HepG2 (cell line): ENCODE results near the gene NEDD8. TPM values are rescaled to one million over a fixed set of nuclear protein-coding genes. Genes with fewer than 3 reads are reported as not detected.

Experiments used
- CENPT ChIP-seq: sonication (generic); formaldehyde crosslinking; IDR thresholded peaks from 2 replicates; pipeline ENCODE4 v1.8.0; 2022; ENCODE audit warnings: low read depth, mild to moderate bottlenecking, moderate library complexity, missing genetic modification reagents
- HNF1A ChIP-seq, 2 experiments: sonication (generic) in 1 of 2; formaldehyde crosslinking in 1 of 2; IDR thresholded peaks; 2 replicates each; pipeline versions ENCODE4 v1.4.0 to v1.6.1; 2016 to 2020; ENCODE audit warnings: borderline replicate concordance in 1 of 2, low read depth in 1 of 2, mild to moderate bottlenecking in 1 of 2, missing genetic modification reagents in 1 of 2
- IRX3 ChIP-seq: sonication (generic); formaldehyde crosslinking; IDR thresholded peaks from 2 replicates; pipeline ENCODE4 v1.8.1; 2023; ENCODE audit warnings: mild to moderate bottlenecking, low read depth, missing genetic modification reagents, borderline replicate concordance
- LRRFIP1 ChIP-seq: sonication (generic); formaldehyde crosslinking; conservative IDR thresholded peaks from 2 replicates; pipeline ENCODE4 v1.4.0; 2020; ENCODE audit warnings: missing genetic modification reagents
- MAF1 ChIP-seq: sonication (generic); formaldehyde crosslinking; IDR thresholded peaks from 2 replicates; pipeline ENCODE4 v1.5.0; 2020; ENCODE audit warnings: missing genetic modification reagents, borderline replicate concordance
- MAFF ChIP-seq: IDR thresholded peaks from 2 replicates; pipeline ENCODE4 v1.6.1; 2011; ENCODE audit warnings: low read depth, low read length, improper control_type of control experiment
- MAFG ChIP-seq: sonication (generic); formaldehyde crosslinking; IDR thresholded peaks from 2 replicates; pipeline ENCODE4 v1.5.1; 2020; ENCODE audit warnings: mild to moderate bottlenecking, missing genetic modification reagents
- NCOA5 ChIP-seq: sonication (generic); formaldehyde crosslinking; IDR thresholded peaks from 2 replicates; pipeline ENCODE4 v1.4.0; 2020; ENCODE audit warnings: missing genetic modification reagents
- PATZ1 ChIP-seq: sonication (generic); formaldehyde crosslinking; IDR thresholded peaks from 2 replicates; pipeline ENCODE4 v1.4.0; 2020; ENCODE audit warnings: missing genetic modification reagents
- PHF20 ChIP-seq: sonication (generic); formaldehyde crosslinking; IDR thresholded peaks from 2 replicates; pipeline ENCODE4 v1.5.0; 2020; ENCODE audit warnings: mild to moderate bottlenecking, missing genetic modification reagents
- POLR2G ChIP-seq: fragments of 200-400 bp; formaldehyde crosslinking; IDR thresholded peaks from 2 replicates; pipeline ENCODE4 v1.6.1; 2018; ENCODE audit warnings: mild to moderate bottlenecking, low read depth, low read length, moderate library complexity
- PTBP1 ChIP-seq: fragments of 200-400 bp; formaldehyde crosslinking; IDR thresholded peaks from 2 replicates; pipeline ENCODE4 v1.6.1; 2018; ENCODE audit warnings: low read length, low read depth; ENCODE audit not compliant: poor library complexity, severe bottlenecking
- REPIN1 ChIP-seq: sonication (generic); formaldehyde crosslinking; IDR thresholded peaks from 2 replicates; pipeline ENCODE4 v1.8.0; 2022; ENCODE audit warnings: missing genetic modification reagents, low read depth, mild to moderate bottlenecking, borderline replicate concordance
- SALL2 ChIP-seq: sonication (generic); formaldehyde crosslinking; IDR thresholded peaks from 2 replicates; pipeline ENCODE4 v1.8.1; 2023; ENCODE audit warnings: mild to moderate bottlenecking, missing genetic modification reagents, inconsistent platforms
- ZNF441 ChIP-seq: sonication (generic); formaldehyde crosslinking; IDR thresholded peaks from 2 replicates; pipeline ENCODE4 v1.7.0; 2021; ENCODE audit warnings: missing genetic modification reagents, borderline replicate concordance
- ZNF598 ChIP-seq: sonication (generic); formaldehyde crosslinking; IDR thresholded peaks from 2 replicates; pipeline ENCODE4 v1.5.1; 2020; ENCODE audit warnings: mild to moderate bottlenecking, missing genetic modification reagents, borderline replicate concordance
- ZNF737 ChIP-seq: sonication (generic); formaldehyde crosslinking; IDR thresholded peaks from 2 replicates; pipeline ENCODE4 v1.5.0; 2020; ENCODE audit warnings: missing genetic modification reagents, mild to moderate bottlenecking, borderline replicate concordance
- ZNF816 ChIP-seq: sonication (generic); formaldehyde crosslinking; IDR thresholded peaks from 2 replicates; pipeline ENCODE4 v1.8.0; 2022; ENCODE audit warnings: missing genetic modification reagents, mild to moderate bottlenecking, borderline replicate concordance
- ZNF83 ChIP-seq: sonication (generic); formaldehyde crosslinking; IDR thresholded peaks from 2 replicates; pipeline ENCODE4 v1.4.0; 2020; ENCODE audit warnings: missing genetic modification reagents, mild to moderate bottlenecking, borderline replicate concordance
- polyA plus RNA-seq, 8 experiments: library from polyadenylated mRNA; depleted of rRNA in 3 of 8; stranded (reverse) in 7 of 8; unstranded in 1 of 8; fragments of >200 nt; fragmentation: Illumina TruSeq in 4 of 8; extraction: Trizol in 4 of 8; gene quantifications; 2 replicates each; pipeline versions ENCODE4 v1.2.1 to v1.2.3, GENCODE V29; 2011 to 2016; ENCODE audit warnings: low read depth in 4 of 8, missing spikeins in 1 of 8, mixed read lengths in 1 of 8; ENCODE audit not compliant: insufficient read depth in 1 of 8
- total RNA-seq, 5 experiments: library from RNA; depleted of rRNA; stranded (reverse); fragments of >200 nt; fragmentation: Illumina TruSeq; extraction: Trizol; gene quantifications; 2 replicates each; pipeline ENCODE4 v1.2.3, GENCODE V29; 2016; ENCODE audit warnings: low read depth in 1 of 5

NEDD8 gene
- total and polyA plus RNA-seq, 2 of the 13 experiments (the other 11 are each of a cell fraction or from before 2014, with no cell fraction given): 535 to 713 TPM

- TF ChIP-seq POLR2G (no peak), PHF20 (CRISPR knock-in tag) (no peak), ZNF441 (CRISPR knock-in tag) (0 out of 2 replicates have a peak, but pooled peaks have one; percentile 6), ZNF598 (peak; percentile 37; the same call in 1 of the 2 replicates), PTBP1 (no peak), MAFF (peak; percentile 47; the same call in 1 of the 2 replicates), PATZ1 (no peak), MAF1 (CRISPR knock-in tag) (no peak), IRX3 (CRISPR knock-in tag) (peak; percentile 22; the same call in 1 of the 2 replicates), ZNF83 (0 out of 2 replicates have a peak, but pooled peaks have one; percentile 34), SALL2 (0 out of 2 replicates have a peak, but pooled peaks have one; percentile 44), ZNF816 (CRISPR knock-in tag) (0 out of 2 replicates have a peak, but pooled peaks have one; percentile 22), REPIN1 (CRISPR knock-in tag) (peak; percentile 80; the same call in 1 of the 2 replicates), MAFG (CRISPR knock-in tag) (no peak), CENPT (CRISPR knock-in tag) (no peak; the same call in 1 of the 2 replicates), HNF1A (IDR thresholded peaks at IDR 0.05; ENCODE audit: low read depth) (no peak), HNF1A (CRISPR knock-in tag; IDR thresholded peaks at IDR 0.05; ENCODE audit: borderline replicate concordance) (no peak), ZNF737 (CRISPR knock-in tag) (no peak), LRRFIP1 (CRISPR knock-in tag) (peak; percentile 52; the same call in 1 of the 2 replicates), NCOA5 (CRISPR knock-in tag) (no peak)
Observed at GRCh38 chr14:24231263-24232120, 675 bp downstream of the NEDD8 start (continued).
